ENCODE results near the gene NBEAL2.
"Not testable (repeated sequence)": the region's sequence is repeated elsewhere in the genome, so short reads cannot be mapped to it uniquely, and the experiment has no call there.

Gene NBEAL2

DNA sequence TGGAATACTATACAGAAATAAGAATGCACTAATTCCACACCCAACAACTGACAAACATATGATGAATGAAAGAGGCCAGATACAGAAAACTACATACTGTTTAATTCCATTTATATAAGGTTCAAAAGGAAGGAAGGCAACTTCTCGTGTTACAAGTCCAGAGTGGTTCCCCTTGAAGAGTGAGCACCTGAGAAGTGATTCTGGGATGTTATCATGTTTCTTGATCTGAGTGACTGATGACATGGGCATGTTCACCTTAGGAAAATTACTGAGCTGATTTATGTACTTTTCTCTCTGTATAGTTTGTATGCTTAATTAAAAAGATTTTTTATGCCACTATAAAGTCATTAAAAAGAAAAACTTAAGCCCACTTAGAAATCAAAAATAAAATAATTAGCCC, 16.5 kb upstream of the NBEAL2 start:
- no peak for DNase-seq

- DNase-seq: not testable (repeated sequence)
These were observed 15.4 kb upstream of the NBEAL2 start for GRCh38 chr3:46964038-46964590.

DNA sequence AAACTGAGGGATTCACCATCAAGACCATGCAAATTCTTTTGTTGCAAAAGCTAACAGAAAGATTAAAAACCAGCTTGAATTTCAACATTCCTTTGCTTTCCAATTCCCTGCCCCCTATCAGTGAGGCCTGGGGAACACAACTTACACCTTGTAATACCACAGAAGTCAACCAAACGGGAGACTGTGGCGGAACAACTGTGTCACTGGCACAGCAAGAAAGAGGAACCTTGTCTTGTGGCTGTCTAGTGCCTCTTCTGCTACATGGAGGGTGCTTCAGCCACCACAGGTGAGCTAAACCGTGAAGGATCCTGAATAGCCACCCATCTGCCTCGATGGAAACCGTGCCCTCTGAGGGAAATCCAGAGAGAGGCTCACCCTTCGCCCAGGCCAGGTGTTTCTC, 14.3 kb upstream of the NBEAL2 start:
- no peak for DNase-seq

DNA sequence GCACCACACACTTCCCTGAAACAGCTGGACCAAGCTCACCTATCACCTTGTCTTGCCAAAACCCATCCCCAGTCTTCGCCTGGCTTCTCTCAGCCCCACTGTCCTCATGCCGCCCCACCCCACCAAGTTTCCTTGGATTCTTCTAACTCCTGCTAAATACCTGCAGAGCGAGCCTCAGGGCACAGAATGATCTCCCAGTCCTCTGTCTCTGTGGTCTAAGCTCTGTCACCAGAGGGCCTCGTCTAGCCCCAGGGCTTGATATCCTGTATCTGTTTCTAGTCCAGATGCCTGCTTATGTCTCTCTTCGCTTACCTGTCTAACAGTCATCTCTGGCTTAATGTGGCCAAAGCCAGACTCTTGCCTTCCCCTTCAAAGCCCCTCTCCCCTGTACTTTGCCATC, 12.7 kb upstream of the NBEAL2 start:
- no peak for DNase-seq

DNA sequence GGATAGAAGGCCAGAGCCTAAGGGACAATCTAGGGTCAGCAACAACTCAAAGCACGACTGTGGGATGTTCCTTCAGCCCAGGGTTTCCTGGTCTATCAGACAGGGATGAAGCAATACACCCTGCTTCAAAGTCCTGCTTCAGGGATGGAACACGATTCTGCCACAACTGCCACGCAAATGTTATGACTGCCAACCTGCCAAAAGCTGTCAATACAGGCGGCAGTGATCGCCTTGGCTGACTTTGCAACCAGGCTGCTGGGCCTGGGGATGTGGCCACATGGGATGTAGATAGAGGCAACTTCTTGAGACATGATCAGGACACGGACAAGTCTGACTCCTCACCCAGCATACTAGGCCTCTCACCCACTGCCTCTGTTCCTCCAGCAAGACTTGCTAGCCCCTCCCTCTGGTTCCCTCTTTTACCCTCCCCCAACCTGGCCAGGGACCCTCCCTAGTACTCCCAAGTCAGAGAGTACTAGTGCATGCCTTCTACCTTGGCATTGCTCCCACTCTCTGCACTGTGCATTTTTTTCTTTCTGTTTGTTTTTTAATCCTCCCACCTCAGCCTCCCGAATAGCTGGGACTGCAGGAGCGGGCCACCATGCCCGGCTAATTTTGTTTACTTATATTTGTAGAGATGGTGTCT, 10.6 kb upstream of the NBEAL2 start:
- no peak for DNase-seq

DNA sequence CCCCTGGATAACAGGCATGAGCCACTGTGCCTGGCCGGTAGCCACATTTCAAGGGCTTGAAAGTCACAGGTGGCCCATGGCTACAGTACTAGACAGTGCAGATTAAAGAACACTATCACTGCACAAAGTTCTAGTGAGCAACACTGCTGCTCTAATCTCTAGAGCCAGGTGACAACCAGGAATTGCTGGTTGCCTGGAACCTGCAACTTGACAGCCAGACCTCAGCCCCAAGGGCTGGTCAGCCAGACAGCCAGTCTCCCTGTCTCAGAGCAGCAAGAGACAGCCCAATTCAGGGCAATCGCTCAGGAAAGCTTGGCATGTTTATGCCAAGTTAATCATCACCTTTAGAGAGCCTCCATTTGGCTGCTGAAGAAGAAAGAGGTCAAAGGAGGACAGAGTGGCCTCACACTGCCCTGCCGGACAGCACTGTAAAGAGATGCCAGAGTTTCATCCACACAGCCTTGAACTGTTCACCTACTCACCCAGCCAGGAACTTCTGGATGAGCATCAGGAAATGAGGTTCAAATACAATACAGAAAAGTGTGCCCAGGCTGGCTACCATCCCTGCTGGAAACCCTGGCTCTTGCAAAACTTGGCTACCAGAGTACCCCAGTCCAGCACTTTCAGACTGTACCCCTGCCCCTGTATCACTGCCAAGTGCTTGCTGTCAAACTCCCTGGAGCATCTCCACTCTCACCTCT, 8.9 kb upstream of the NBEAL2 start:
- DNase-seq: no peak

- no peak for DNase-seq
These were observed 8.3 kb upstream of the NBEAL2 start for GRCh38 chr3:46971151-46971550.

DNA sequence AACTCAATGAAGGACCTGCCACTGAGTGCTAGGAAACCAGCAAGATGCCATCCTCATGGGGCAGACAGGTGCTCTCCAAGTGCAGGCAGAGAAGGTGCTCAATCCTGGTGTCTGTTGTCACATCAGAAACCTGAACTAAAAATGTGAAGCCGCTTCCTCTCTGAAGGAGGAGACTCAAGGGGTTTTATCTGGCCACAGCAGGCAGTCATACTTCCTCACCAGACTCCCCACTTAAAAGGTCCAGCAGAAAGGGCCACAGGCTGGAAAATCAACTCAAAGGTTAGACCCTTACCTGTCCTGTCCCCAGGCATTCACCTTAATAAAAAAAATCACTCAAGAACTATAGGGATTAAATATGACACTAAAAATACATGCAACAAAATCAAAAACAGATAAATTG, 7.7 kb upstream of the NBEAL2 start:
- DNase-seq: no peak

DNA sequence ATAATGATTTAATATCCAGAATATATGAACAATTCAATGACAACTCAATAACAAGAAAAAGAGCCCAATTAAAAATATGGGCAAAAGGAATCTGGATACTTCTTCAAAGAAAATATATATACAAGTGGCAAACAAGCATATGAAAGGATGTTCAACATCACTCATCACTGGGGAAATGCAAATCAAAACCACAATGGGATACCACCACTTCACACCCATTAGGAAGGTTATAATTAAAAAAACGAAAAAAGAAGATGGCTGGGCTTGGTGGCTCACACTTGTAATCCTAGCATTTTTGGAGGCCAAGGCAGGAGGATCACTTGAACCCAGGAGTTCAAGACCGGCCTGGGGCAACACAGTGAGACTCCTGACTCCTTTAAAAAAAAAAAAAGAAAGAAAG, 7.1 kb upstream of the NBEAL2 start:
- DNase-seq: no peak

DNA sequence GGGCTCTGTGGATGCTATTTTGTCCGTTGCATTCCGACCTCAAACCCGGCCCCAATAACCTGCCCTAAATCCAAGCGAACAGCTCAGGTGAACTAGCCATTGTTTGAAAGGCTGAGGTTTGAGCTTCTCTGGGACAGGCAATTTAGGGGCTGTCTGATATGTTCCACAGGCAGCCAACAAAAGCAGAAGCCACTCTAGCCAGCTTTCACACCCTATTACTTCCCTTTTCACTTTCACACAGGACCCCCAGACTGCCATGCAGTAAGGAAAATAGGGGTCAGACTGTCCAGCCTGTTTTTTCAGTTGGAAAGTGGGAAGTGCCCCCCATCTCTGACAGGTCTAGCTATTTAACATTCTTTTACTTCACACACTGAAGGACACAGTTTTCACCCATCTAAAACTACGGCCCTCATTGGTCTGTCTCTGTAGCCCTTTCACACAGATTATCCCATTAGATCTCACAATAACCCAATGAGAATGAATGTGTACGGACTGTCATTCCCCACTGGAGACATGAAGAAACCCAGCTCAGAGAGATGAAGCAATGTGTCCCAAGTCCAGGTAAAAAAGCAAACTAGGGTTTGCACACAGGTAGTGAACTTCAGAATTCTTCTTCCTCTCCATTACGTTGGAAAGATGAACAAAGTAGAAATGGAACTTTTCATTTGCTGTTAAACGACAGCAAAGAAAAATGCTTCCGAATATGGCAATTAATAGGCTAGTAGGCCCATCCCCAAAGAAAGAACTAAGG, 4.9 kb upstream of the NBEAL2 start:
- no peak for DNase-seq

- DNase-seq: peak; percentile 93
These were observed 2.9 kb upstream of the NBEAL2 start, which contains the start of gene CCDC12 for GRCh38 chr3:46976326-46977190. Gene CCDC12, minus strand, starts transcription at chr3:46976745. Its CDS starts 13 bp downstream, at chr3:46976732.

DNA sequence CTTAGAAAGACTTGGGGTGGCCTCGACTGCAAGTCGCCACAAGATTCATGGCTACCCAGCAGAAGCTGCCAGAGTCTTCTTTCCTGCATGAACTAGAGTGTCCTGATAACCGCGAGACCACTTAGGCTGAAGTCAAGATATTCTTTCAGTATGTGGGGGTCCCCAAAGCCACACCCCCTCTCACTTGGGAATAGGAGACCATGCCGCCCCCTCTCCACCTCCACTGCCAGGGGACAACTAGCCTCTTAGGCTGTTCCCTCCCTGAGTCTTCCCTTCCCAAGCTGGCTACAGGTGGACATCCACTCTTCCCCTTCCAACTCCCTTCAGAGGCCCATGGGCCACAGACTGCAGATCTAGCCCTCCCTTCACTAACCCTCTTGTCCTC, 1.7 kb upstream of the NBEAL2 start:
- DNase-seq: no peak

- no peak for DNase-seq
These were observed 1.1 kb upstream of the NBEAL2 start for GRCh38 chr3:46978381-46978780.

GRCh38 chr3:46979958-46980497, 562 bp downstream of the NBEAL2 start:
- DNase-seq: no peak

- no peak for DNase-seq
These were observed 2.5 kb downstream of the NBEAL2 start for GRCh38 chr3:46981932-46982471.

- DNase-seq: no peak
These were observed 3.1 kb downstream of the NBEAL2 start for GRCh38 chr3:46982546-46982945.

- DNase-seq: no peak
These were observed 5.4 kb downstream of the NBEAL2 start for GRCh38 chr3:46984591-46985459.

- no peak for DNase-seq
These were observed 6.1 kb downstream of the NBEAL2 start for GRCh38 chr3:46985588-46985987.

GRCh38 chr3:46986055-46986730, 6.7 kb downstream of the NBEAL2 start:
- DNase-seq: no peak

GRCh38 chr3:46986782-46987310, 7.4 kb downstream of the NBEAL2 start:
- DNase-seq: no peak

Measured in effector CD8-positive, alpha-beta T cell (primary cell).